ENCODE data around the gene ZNF629.
A peak's percentile ranks its signal among the peaks of the same experiment; 100 is the strongest.

ZNF629 gene

DNA sequence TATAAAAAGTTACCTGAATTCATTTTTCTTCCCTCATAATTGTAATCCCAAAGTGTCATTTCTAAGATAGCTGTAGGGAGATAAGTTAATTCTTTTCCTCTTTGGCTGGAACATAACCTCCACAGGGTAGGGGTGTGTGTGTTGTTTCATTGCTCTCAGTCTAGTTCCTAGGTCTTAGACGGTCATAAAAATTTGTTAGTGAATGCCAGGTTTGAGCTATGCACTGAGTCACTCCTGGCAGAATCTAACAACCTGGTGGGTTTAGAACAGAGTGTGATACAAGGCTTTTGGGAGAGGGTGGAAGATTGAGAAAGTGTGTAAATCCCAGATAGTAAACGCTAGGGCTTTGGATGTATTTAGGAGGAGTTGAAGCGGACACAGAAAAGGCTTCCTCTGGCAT is 39.7 kb downstream of the ZNF629 start:
- DNase-seq, result no peak

DNA sequence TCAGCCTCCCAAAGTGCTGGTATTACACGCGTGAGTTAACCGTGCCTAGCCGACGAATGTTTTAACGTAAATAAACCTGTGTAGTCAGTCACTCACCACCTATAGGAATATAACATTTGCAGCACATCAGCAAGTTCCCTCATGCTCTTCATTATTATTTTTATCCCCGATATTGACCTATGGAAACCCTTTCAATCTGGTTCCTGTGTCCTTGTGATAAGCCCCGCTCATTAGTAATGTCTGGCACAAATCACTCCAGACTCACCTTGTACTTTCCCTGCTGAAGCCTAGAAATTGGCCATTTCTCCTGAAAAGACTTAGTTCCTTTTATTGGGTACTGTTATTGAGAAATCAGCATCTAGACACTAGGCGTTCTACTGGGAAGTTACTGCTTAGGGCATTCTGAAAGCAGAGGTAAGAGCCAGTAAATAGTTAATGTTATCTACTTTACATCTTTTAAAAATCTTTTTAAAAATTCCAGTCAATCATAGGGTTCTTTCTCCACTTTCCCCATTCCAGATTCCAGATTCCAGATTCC is 40.3 kb downstream of the ZNF629 start:
- peak; percentile 53 to 68 for DNase-seq

DNA sequence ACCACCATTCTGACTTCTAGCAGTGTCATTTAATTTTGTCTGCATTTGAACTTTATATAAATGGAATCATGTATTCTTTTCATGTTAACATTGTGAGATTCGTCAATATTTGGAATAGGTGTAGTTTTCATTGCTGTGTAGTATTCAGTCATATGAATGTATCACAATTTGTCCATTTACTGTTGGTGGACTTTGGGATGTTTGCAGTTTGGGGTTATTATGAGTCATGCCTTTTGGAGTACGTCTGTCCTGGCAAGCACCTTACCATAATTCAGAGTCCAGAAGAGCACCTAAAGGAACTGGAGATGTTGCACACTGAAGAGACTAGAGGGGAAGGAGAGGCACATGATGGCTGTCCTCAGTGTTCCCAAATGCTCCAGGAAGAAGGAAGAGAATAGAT is 41.9 kb downstream of the ZNF629 start:
- no peak for DNase-seq

DNA sequence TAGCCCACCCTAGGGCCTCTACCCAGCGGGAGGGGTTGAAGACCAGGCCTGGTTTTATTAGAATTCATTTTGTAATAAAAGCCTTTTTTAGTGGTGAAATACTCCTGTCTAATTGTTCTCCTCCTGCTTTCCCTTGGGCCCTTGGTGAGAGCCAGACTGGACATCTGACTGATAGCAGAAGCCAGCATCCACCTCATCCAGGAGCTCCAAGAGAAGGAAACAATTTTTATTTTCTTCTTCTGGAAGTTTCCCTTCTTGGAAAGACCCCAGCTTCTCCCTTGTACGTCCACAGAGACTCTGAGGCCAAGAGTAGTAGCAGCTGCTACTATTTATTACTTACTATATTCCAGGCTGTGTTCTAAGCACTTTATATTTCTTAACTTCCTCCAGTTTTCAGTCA is 42.8 kb downstream of the ZNF629 start:
- DNase-seq, result no peak

DNA sequence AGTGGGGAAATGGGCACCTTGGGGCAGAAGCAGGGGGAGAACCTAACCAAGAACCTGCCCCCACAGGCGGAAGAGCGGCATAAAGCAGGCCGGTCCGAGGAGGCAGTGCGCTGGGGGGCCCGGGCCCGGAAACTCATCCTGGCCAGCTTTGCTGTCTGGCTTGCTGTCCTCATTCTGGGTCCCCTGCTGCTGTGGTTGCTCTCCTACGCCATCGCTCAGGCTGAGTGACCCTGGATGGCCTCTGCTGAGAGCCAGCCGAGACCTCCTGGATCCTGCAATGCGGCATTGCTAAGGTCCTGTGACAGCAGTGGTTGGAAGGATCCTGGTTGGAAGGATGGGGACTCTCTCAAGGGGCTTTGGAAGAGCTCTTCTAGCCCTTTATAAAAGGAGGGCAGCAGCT is 43.3 kb downstream of the ZNF629 start:
- no peak for DNase-seq

DNA sequence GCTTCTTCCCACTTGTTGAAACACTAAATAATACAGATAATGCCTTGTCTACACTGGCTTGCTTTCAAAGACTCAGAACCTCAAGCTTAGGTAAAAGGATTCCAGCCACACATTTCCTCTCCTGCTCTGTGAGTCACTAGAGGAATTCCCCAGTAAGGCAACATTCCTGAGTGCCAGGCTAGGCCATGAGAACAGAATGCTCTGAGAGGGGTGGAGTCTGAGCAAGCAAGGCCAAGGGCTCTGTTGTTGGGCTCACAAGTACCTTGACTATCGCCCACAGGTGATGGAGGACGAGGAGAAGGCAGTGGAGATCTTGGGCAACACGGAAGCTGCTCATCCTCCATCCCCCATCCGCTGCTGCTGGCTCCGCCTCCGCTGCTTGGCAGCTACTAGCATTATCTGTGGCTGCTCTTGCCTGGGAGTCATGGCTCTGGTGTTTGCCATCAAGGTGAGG is 45.5 kb downstream of the ZNF629 start:
- DNase-seq, result peak in 1 of 2 donors; percentile 40

DNA sequence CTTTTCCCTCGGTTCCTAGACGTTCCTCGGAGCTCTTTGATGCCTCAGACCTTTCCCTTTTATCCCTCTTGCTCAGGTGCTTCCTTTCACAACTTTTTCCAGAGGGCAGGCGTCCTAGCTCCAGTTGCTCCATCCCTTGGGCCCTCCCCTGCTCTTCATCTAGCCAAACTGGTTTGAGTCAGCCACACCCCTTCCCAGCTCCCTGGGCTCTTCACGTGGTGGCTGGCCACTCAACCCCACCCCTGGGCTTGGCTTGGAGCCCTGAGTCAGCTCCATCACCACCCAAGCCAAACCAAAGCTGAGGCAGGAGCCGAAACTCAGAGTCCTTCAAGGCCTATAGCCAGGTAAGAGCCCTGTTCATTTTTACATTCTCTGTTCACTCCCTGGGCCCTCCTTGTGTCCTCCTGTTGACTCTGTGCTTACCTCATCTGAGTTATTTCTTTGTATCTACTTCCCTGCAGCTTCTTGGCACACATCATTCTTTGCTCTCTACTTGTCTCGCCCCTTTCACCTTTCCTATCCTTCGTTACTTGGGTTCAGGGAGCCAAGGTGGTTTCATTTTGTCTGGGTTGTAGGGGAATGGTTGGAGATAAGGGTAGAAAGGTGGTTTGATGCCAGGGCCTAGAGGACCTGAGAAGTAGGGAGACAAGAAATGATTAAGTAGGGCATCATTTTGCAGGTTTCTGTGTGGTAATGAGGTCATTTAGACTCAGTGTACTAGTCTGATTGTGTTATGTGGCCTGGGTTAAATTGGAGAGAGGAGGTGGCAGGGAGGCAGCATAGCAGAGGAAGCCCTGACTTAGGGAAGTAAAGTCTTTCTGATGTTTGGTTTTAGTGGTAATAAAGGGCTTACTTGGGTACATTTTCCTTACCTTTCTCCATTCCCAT is 46.4 kb downstream of the ZNF629 start:
- no peak for DNase-seq

DNA sequence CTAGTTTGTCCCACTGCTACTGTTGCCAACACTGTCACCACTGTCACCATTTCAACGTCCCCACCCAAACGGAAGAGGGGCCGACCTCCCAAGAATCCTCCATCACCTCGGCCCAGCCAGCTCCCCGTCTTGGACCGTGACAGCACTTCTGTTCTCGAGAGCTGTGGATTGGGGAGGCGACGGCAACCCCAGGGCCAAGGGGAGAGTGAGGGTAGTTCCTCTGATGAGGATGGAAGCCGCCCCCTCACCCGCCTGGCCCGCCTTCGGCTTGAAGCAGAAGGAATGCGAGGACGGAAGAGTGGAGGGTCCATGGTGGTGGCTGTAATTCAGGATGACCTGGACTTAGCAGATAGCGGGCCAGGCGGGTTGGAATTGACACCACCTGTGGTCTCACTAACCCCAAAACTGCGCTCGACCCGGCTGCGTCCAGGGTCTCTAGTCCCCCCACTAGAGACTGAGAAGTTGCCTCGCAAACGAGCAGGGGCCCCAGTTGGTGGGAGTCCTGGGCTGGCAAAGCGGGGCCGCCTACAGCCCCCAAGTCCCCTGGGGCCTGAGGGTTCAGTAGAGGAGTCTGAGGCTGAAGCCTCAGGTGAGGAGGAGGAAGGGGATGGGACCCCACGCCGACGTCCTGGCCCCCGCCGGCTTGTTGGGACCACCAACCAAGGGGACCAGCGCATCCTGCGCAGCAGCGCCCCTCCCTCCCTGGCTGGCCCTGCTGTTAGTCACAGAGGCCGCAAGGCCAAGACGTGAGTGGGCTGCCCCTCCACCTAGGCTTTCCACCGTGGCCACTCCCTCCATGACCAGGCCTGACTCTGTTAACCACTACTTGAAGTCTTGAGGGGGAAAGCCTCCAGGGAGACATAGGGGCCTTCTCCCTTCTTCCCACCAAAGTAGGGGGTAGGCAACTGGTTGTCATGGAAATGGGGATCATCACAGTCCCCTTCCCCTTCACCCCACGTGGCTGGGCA is 47.7 kb downstream of the ZNF629 start:
- no peak for DNase-seq

DNA sequence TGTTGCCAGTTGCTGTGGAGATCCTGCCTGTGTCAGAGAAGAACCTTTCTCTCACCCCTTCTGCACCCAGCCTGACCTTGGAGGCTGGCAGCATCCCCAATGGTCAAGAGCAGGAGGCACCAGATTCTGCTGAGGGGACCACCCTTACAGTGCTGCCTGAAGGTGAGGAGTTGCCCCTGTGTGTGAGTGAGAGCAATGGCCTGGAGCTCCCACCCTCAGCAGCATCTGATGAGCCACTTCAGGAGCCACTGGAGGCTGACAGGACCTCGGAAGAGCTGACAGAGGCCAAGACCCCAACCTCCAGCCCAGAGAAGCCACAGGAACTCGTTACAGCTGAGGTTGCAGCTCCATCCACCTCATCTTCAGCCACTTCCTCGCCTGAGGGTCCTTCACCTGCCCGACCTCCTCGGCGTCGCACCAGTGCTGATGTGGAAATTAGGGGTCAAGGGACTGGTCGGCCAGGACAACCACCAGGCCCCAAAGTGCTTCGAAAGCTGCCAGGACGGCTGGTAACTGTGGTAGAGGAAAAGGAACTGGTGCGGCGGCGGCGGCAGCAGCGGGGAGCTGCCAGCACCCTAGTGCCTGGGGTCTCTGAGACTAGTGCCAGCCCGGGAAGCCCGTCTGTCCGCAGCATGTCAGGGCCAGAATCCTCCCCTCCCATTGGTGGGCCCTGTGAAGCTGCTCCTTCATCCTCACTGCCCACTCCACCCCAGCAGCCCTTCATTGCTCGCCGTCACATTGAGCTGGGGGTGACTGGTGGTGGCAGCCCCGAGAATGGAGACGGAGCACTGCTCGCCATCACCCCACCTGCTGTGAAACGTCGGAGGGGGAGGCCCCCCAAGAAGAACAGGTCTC is 49.0 kb downstream of the ZNF629 start:
- DNase-seq, result no peak

DNA sequence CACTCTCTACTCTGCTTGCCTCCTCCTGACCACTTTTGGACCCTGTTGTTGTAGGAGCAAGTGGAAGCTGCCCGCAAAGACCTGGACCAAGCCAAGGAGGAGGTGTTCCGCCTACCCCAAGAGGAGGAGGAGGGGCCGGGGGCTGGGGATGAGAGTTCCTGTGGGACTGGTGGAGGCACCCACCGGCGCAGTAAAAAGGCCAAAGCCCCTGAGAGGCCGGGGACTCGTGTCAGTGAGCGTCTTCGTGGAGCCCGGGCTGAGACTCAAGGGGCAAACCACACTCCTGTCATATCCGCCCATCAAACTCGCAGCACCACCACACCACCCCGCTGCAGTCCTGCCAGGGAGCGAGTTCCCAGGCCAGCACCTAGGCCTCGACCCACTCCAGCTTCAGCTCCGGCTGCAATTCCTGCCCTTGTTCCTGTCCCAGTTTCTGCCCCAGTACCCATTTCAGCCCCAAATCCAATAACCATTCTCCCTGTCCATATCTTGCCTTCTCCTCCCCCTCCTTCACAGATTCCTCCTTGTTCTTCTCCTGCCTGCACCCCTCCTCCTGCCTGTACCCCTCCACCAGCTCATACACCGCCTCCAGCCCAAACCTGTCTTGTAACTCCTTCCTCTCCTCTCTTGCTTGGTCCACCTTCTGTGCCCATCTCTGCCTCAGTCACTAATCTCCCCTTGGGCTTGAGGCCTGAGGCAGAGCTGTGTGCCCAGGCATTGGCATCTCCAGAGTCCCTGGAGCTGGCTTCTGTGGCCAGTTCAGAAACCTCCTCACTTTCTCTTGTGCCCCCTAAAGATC is 49.8 kb downstream of the ZNF629 start:
- DNase-seq, result no peak

DNA sequence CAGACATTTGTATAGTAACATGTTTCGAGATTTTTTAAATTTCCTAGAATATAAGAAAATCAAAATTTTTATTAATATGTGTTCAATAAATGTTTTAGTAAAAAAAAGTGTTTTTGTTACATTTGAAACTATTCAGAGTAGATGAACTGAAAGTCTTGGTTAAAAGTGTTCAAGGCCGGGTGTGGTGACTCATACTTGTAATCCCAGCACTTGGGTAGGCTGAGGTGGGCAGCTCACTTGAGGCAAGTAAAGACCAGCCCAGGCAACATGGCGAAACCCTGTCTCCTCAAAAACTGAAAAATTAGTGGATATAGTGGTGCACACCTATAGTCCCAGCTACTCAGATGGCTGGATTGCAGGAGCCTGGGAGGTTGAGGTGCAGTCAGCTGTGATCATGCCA is 55.6 kb downstream of the ZNF629 start:
- DNase-seq, result no peak

DNA sequence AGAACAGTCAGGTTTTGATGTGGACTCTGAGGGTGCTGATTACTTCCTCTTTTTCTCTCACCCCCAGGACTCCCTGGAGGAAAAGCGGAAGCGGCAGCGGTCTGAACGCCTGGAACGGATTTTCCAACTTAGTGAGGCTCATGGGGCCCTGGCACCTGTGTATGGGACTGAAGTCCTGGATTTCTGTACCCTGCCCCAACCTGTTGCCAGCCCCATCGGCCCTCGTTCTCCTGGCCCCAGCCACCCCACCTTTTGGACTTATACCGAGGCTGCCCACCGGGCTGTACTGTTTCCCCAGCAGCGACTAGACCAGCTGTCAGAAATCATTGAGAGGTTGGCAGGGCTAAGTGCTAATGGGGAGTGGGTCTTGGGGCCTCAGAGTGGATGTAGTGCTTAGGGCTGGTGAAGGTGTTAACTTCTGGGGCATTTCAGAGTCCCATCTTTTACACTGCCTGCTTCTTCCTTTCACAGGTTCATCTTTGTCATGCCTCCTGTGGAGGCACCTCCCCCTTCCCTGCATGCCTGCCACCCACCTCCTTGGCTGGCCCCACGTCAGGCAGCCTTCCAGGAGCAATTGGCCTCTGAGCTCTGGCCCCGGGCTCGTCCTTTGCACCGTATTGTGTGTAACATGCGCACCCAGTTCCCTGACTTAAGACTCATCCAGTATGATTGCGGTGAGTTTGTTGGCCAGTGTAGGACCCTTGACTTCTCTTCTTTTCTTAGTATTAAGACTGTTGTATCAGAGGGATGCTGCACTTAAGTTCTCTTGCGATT is 57.9 kb downstream of the ZNF629 start:
- DNase-seq, result peak; percentile 77 to 80
